Erythroblast (primary cell): ENCODE measurements around the gene TULP4.

Experiments used
- GATA1 ChIP-seq: IDR thresholded peaks from 2 replicates; pipeline ENCODE4 v1.6.1; 2011; ENCODE audit warnings: low read depth, mild to moderate bottlenecking, control low read depth, low read length, moderate library complexity
- POLR2A ChIP-seq: IDR thresholded peaks from 2 replicates; pipeline ENCODE4 v1.6.1; 2011; ENCODE audit warnings: mild to moderate bottlenecking, low read length

DNA sequence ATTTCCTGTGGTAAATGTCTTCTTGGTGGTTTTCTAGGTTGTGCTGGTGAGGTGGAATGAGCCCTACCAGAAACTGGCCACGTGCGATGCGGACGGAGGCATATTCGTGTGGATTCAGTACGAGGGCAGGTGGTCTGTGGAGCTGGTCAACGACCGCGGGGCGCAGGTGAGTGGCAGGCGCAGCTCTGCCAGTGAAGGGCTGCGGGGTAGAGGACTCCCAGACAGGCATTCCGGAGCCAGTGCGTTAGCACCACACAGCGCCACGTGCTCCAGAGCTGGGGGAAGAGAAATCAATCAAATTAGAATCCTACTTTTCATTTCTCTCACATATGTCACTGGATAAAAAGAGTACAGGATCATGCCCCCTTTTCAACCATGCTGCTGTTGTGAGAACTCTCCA is 100.8 kb downstream of the TULP4 start:
- no peak for TF ChIP-seq POLR2A
- TF ChIP-seq GATA1, result no peak
